Fibroblast of skin of right quadriceps (primary cell): ENCODE data around the gene ECPAS.
"Not testable (repeated sequence)": the region's sequence is repeated elsewhere in the genome, so short reads cannot be mapped to it uniquely, and the experiment has no call there.

Experiments
- DNase-seq: peaks from one replicate; pipeline ENCODE4 v3.0.0-alpha.2; 2013

The ECPAS gene

GRCh38 chr9:111348821-111349271 is 135.3 kb downstream of the ECPAS start:
- DNase-seq, result peak; percentile 37

DNA sequence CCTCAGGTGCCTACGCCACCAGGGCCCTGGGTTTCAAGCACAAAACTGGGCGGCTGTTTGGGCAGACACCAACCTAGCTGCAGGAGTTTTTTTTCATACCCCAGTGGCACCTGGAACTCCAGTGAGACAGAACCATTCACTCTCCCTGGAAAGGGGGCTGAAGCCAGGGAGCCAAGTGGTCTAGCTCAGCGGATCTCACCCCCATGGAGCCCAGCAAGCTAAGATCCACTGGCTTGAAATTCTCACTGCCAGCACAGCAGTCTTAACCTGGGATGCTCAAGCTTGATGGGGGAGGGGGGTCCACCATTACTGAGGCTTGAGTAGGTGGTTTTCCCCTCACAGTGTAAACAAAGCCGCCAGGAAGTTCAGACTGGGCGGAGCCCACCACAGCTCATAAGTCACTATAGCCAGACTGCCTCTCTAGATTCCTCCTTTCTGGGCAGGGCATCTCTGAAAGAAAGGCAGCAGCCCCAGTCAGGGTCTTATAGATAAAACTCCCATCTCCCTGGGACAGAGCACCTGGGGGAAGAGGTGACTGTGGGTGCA is 149.8 kb downstream of the ECPAS start:
- DNase-seq, result not testable (repeated sequence)

GRCh38 chr9:111330124-111330523 is 154.1 kb downstream of the ECPAS start, which contains the start of gene OR2K2:
Gene OR2K2, minus strand, starts transcription at chr9:111330224. Its CDS starts 1,791 bp downstream, at chr9:111328433.
- DNase-seq, result no peak

GRCh38 chr9:111320631-111321030 is 163.6 kb downstream of the ECPAS start:
- DNase-seq, result no peak

- peak; percentile 33 for DNase-seq
Observed at GRCh38 chr9:111316796-111317195, 167.4 kb downstream of the ECPAS start.
